Measurements from ENCODE around the gene DBNDD1.
"Not testable (repeated sequence)": the region's sequence is repeated elsewhere in the genome, so short reads cannot be mapped to it uniquely, and the experiment has no call there.

Gene DBNDD1

DNA sequence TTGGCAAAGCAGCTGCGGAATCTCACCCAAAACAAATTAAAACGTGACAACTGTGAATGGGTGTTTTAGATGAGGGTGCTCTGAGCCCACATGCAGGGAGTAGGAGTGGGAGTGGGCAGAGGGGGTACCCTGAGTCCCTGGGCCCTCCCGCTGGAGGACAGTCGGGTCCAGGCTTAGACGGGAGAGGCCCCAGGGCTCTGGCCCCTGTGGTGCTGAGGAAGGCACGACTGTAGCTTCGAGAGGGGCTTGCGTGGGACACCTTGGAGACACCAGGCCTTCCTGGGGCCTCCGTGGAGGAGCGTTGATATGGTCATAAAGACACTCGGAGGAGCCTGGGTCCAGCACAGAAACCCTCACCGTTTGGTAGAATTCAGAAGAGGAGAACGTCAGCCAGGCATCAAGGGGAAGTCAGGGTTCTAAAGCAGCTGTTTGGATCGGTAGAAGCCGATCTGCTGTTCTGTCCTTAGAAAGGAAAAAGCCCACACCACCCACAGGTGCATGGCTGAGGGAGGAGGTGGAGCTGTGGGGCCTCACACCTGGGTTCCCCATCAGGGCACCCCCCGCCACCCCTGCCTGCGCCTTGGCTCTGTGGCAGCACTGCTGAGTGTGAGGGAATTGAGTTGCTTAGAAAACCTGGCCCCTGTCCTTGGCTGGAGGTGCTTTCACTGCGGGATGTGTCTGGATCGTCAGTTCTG is 18.4 kb downstream of the DBNDD1 start:
- Mint-ChIP-seq H3K9me3 (no peaks in the 10 kb centered on the region), H3K4me3 (no peak overlapping the region), H3K4me1 (ENCODE audit: low read depth in 2 of 2) (peaks cover 3 to 4% of the 10 kb centered on the region in 2 donors), H3K36me3 (ENCODE audit: insufficient read depth) (peaks cover 10% of the 10 kb centered on the region), H3K27me3 (no peaks in the 10 kb centered on the region), H3K27ac (no peak overlapping the region)
- ATAC-seq (replicated peaks) (no peak), DNase-seq (no peak)

DNA sequence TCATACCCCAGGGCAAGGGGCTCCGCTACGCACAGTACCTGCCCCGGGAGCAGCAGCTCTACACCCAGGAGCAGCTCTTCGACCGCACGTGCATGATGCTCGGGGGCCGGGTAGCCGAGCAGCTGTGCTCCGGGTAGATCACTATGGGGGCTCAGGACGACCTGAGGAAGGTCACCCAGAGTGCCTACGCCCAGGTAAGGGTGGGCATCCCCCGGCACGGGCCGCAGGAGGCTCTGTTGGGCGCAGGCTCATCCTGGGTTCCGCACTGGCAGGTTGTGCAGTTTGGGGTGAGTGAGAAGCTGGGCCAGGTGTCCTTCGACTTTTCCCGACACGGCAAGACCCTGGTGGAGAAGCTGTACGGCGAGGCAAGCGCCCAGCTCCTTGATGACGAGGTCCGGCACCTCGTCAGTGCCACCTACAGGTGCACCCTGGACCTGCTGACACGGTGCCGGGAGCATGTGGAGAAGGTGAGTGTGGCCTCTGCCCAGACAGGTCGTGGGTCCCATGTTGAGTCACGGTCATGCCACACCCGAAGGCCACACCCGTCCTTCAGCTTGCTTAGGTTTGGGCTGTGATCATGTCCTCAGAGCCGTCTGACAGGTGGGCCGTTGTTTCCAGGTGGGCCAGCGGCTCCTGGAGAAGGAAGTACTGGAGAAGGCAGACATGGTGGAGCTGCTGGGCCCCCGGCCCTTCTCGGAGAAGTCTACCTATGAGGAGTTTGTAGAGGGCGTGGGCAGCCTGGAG is 19.3 kb downstream of the DBNDD1 start:
- peaks cover 18% of the 10 kb centered on the region for H3K36me3 Mint-ChIP-seq (ENCODE audit: insufficient read depth)

GRCh38 chr16:89996178-89996489 is 23.1 kb downstream of the DBNDD1 start:
- peaks cover 3 to 7% of the 10 kb centered on the region in 2 donors for H3K4me1 Mint-ChIP-seq (ENCODE audit: low read depth in 2 of 2)
- DNase-seq, result no peak
- H3K36me3 Mint-ChIP-seq (ENCODE audit: insufficient read depth), result peaks cover 37% of the 10 kb centered on the region
- peak overlapping the region; percentile 93 to 94 for H3K27ac Mint-ChIP-seq
- no peak for ATAC-seq (replicated peaks)
- H3K27me3 Mint-ChIP-seq, result no peaks in the 10 kb centered on the region
- peak overlapping the region; percentile 44 to 57 for H3K4me3 Mint-ChIP-seq
- H3K9me3 Mint-ChIP-seq, result no peaks in the 10 kb centered on the region

More for the DNA sequence above, 19.3 kb downstream of the DBNDD1 start:
- Mint-ChIP-seq H3K9me3 (no peaks in the 10 kb centered on the region), H3K4me3 (no peak overlapping the region), H3K27me3 (no peaks in the 10 kb centered on the region), H3K4me1 (ENCODE audit: low read depth in 2 of 2) (peaks cover 3 to 7% of the 10 kb centered on the region in 2 donors), H3K27ac (no peak overlapping the region)
- ATAC-seq (replicated peaks) (no peak), DNase-seq (no peak)

GRCh38 chr16:89995475-89996177 is 23.6 kb downstream of the DBNDD1 start:
- Mint-ChIP-seq H3K36me3 (ENCODE audit: insufficient read depth) (peaks cover 37% of the 10 kb centered on the region), H3K4me3 (peak overlapping the region; percentile 44 to 57), H3K27ac (peak overlapping the region; percentile 93 to 94)
- ATAC-seq (replicated peaks) (peak; percentile 40), DNase-seq (peak; percentile 28 to 54 (median 30))
- H3K4me1 Mint-ChIP-seq (ENCODE audit: low read depth in 2 of 2); H3K9me3 Mint-ChIP-seq; H3K27me3 Mint-ChIP-seq: not testable (repeated sequence)

DNA sequence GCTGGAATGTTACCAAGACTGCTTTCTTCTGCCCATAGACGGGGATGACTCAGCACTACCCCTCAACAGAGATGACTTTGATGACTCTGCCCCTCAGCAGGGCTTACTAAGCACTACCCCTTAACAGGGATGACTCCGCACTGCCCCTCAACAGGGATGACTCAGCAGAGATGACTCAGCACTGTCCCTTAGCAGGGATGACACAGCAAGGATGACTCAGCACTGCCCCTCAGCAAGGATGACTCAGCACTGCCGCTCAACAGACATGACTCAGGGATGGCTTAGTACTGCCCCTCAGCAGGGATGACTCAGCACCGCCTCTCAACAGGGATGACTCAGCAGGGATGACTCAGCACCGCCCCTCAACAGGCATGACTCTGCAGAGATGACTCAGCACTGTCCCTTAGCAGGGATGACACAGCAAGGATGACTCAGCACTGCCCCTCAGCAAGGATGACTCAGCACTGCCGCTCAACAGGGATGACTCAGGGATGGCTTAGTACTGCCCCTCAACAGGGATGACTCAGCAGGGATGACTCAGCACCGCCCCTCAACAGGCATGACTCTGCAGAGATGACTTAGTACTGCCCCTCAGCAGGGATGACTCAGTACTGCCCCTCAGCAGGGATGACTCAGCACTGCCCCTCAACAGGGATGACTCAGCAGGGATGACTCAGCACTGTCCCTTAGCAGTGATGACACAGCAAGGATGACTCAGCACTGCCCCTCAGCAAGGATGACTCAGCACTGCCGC is 24.4 kb downstream of the DBNDD1 start:
- H3K9me3 Mint-ChIP-seq; H3K4me1 Mint-ChIP-seq (ENCODE audit: low read depth in 2 of 2); H3K27me3 Mint-ChIP-seq: not testable (repeated sequence)
- ATAC-seq (replicated peaks) (peak; percentile 26), DNase-seq (peak; percentile 24 to 57 (median 36))
- Mint-ChIP-seq H3K4me3 (peak overlapping the region; percentile 44 to 57), H3K36me3 (ENCODE audit: insufficient read depth) (peaks cover 38% of the 10 kb centered on the region), H3K27ac (peak overlapping the region; percentile 93 to 94)

DNA sequence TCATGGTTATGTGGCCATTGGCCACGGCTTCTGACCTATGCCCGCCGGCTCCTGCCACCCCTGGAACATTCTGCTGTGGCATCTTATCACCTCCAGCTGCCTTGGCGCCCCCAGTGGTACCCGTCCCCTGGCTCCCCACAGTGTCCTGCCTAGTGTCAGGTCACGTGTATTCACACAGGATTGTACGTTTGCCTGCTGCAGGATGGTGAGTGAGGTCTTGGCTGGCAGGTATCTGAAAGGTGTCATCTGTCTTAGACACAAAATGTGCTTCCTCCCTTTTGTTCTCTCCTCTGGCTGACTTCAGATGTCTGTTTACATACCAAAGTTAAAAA is 24.9 kb downstream of the DBNDD1 start:
- DNase-seq (no peak), ATAC-seq (replicated peaks) (peak; percentile 7)
- Mint-ChIP-seq H3K27me3 (no peaks in the 10 kb centered on the region), H3K4me3 (peak overlapping the region in 1 of 2 donors; percentile 57), H3K27ac (peak overlapping the region; percentile 93 to 94), H3K36me3 (ENCODE audit: insufficient read depth) (peaks cover 42% of the 10 kb centered on the region), H3K4me1 (ENCODE audit: low read depth in 2 of 2) (peaks cover 3 to 5% of the 10 kb centered on the region in 2 donors), H3K9me3 (no peaks in the 10 kb centered on the region)

- Mint-ChIP-seq H3K4me3 (no peak overlapping the region), H3K4me1 (ENCODE audit: low read depth in 2 of 2) (peaks cover 3 to 5% of the 10 kb centered on the region in 2 donors), H3K36me3 (ENCODE audit: insufficient read depth) (peaks cover 46% of the 10 kb centered on the region), H3K9me3 (no peaks in the 10 kb centered on the region), H3K27me3 (no peaks in the 10 kb centered on the region), H3K27ac (peak overlapping the region in 1 of 2 donors; percentile 93)
- ATAC-seq (replicated peaks) (no peak), DNase-seq (no peak)
Observed at GRCh38 chr16:89993971-89994370, 25.3 kb downstream of the DBNDD1 start.

DNA sequence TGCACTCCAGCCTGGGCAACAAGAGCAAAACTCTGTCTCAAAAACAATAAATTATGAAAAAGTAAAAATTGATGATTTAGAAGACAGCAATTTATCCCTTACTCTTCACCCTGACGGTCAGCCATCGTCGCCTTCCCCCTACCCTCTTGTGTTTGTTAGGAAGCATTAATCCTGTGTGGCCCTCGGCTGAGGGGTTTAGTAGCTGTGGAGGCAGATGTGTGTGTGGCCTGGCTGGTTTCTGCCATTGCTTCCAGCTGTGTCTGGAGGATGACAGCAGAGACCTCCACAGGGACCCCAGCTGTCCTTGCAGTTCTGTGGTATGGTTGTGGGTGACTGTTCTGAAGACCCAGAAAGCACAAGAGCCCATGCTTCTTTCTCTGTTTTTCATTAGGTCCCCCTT is 25.9 kb downstream of the DBNDD1 start:
- H3K27me3 Mint-ChIP-seq, result no peaks in the 10 kb centered on the region
- H3K27ac Mint-ChIP-seq, result no peak overlapping the region
- H3K9me3 Mint-ChIP-seq, result no peaks in the 10 kb centered on the region
- DNase-seq (no peak), ATAC-seq (replicated peaks) (no peak)
- no peak overlapping the region for H3K4me3 Mint-ChIP-seq
- H3K36me3 Mint-ChIP-seq (ENCODE audit: insufficient read depth), result peaks cover 52% of the 10 kb centered on the region
- peaks cover 3 to 5% of the 10 kb centered on the region in 2 donors for H3K4me1 Mint-ChIP-seq (ENCODE audit: low read depth in 2 of 2)

DNA sequence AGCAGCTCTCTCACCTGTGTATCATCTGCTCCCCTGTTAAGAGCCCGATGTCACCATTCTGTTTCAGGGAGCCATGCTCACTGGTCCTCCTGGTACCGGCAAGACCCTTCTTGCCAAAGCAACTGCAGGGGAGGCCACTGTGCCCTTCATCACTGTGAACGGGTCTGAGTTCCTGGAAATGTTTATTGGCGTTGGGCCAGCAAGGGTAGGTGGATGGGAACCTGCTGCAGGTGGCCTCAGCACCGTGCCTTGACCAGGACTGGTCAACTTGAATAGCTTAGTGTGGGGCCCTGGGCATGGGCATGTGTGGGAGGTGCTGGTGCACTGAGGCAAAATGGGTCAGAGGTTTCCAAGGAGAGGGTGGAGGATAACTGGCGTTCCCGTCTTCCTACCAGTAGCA is 28.5 kb downstream of the DBNDD1 start:
- H3K4me1 Mint-ChIP-seq (ENCODE audit: low read depth in 2 of 2), result peaks cover 0 to 2% of the 10 kb centered on the region in 2 donors
- H3K9me3 Mint-ChIP-seq, result no peaks in the 10 kb centered on the region

GRCh38 chr16:89988951-89989350 is 30.3 kb downstream of the DBNDD1 start:
- no peaks in the 10 kb centered on the region for H3K27me3 Mint-ChIP-seq
- H3K9me3 Mint-ChIP-seq, result no peaks in the 10 kb centered on the region
- no peak overlapping the region for H3K4me3 Mint-ChIP-seq
- DNase-seq, result no peak
- no peak overlapping the region for H3K27ac Mint-ChIP-seq
- no peaks in the 10 kb centered on the region for H3K4me1 Mint-ChIP-seq (ENCODE audit: low read depth in 2 of 2)
- H3K36me3 Mint-ChIP-seq (ENCODE audit: insufficient read depth), result peaks cover 60% of the 10 kb centered on the region
- no peak for ATAC-seq (replicated peaks)

More for the DNA sequence above, 28.5 kb downstream of the DBNDD1 start:
- no peak overlapping the region for H3K4me3 Mint-ChIP-seq
- H3K36me3 Mint-ChIP-seq (ENCODE audit: insufficient read depth), result peaks cover 62% of the 10 kb centered on the region
- DNase-seq, result no peak
- H3K27ac Mint-ChIP-seq, result no peak overlapping the region
- no peaks in the 10 kb centered on the region for H3K27me3 Mint-ChIP-seq
- no peak for ATAC-seq (replicated peaks)

DNA sequence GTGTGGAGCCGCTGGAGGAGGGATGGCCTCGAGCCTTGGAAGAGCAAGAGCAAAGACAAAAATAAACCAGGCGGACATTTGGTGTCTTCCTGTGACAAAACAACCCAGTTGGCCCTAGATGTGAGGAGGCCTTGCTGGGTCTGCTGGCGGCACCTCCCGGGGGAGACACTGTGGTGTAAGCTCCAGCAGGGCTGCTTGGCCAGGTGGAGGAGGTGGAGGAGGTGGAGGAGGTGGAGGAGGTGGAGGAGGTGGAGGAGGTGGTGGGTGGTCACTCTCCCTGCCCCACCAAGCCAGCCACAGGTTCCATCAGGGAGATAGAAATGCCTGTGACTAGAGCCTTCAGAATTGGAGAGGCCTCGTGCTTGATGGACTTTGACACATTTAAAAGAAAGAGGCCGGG is 32.1 kb downstream of the DBNDD1 start:
- Mint-ChIP-seq H3K27ac (peak overlapping the region in 1 of 2 donors; percentile 39), H3K27me3 (no peaks in the 10 kb centered on the region), H3K9me3 (no peaks in the 10 kb centered on the region), H3K4me3 (no peak overlapping the region), H3K4me1 (ENCODE audit: low read depth in 2 of 2) (no peaks in the 10 kb centered on the region), H3K36me3 (ENCODE audit: insufficient read depth) (peaks cover 65% of the 10 kb centered on the region)
- DNase-seq (no peak), ATAC-seq (replicated peaks) (no peak)

DNA sequence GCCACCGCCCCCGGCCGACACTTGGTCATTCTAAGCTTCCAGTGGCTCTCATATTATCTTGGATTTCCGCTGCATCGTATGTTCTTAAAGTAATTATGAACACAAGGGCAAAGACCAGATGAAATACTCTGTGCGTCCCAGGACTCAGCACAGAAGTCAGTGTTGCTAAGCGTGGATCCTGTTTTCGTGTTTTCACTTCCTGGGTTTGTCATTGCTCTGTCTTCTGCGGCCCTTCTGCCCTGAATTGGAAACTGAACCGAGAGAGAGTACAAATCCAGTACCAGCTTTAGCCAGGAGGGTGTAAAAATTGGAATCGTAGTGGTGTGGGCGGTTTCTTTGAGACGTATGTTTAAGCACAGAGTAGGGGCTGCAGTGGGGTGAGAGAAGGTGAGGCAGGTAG is 32.7 kb downstream of the DBNDD1 start:
- Mint-ChIP-seq H3K4me1 (ENCODE audit: low read depth in 2 of 2) (no peaks in the 10 kb centered on the region), H3K4me3 (no peak overlapping the region), H3K27ac (peak overlapping the region in 1 of 2 donors; percentile 39), H3K36me3 (ENCODE audit: insufficient read depth) (peaks cover 70% of the 10 kb centered on the region), H3K27me3 (no peaks in the 10 kb centered on the region), H3K9me3 (no peaks in the 10 kb centered on the region)
- DNase-seq (no peak), ATAC-seq (replicated peaks) (no peak)

DNA sequence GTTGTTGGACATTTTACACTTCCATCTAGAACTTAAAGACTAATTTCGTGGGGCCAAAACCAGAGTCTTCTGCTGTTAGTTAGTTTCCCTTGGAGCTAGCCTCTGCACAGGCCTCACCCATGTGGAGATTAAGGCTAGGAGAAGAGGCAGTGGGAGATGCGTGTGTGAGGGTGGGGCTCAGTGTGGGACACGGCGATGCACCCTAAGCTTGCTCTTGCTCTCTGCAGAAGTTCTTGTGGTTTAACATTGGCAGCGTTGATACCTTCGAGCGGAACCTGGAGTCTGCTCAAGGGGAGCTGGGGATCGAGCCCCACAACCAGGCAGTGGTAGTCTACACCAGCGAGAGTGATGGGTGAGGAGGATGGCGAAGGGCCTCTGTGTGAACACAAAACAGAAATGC is 34.0 kb downstream of the DBNDD1 start:
- DNase-seq, result no peak
- H3K27me3 Mint-ChIP-seq, result no peaks in the 10 kb centered on the region
- H3K4me3 Mint-ChIP-seq, result no peak overlapping the region
- no peak for ATAC-seq (replicated peaks)
- H3K36me3 Mint-ChIP-seq (ENCODE audit: insufficient read depth), result peaks cover 83% of the 10 kb centered on the region
- H3K4me1 Mint-ChIP-seq (ENCODE audit: low read depth in 2 of 2), result no peaks in the 10 kb centered on the region
- no peak overlapping the region for H3K27ac Mint-ChIP-seq
- no peaks in the 10 kb centered on the region for H3K9me3 Mint-ChIP-seq
